ENCODE results near the gene MAPT. TPM values are rescaled to one million over a fixed set of nuclear protein-coding genes. Genes with fewer than 3 reads are reported as not detected.

MAPT gene
- total RNA-seq, 1 donor from 2014 or later, result 0.28 TPM

- no peak overlapping the region for H3K27ac Mint-ChIP-seq (ENCODE audit: unreplicated experiment)
- peaks cover 12% of the 10 kb centered on the region for H3K27me3 Mint-ChIP-seq (ENCODE audit: unreplicated experiment)
- no peak for TF ChIP-seq CTCF (IDR thresholded peaks at IDR 0.05; ENCODE audit: unreplicated experiment)
- DNase-seq (ENCODE audit: low spot score), result no peak
- H3K4me1 Mint-ChIP-seq (ENCODE audit: unreplicated experiment), result no peaks in the 10 kb centered on the region
- no peak overlapping the region for H3K4me3 Mint-ChIP-seq (ENCODE audit: unreplicated experiment)
- no peaks in the 10 kb centered on the region for H3K36me3 Mint-ChIP-seq (ENCODE audit: low read depth, unreplicated experiment)
- no peaks in the 10 kb centered on the region for H3K9me3 Mint-ChIP-seq (ENCODE audit: unreplicated experiment)
Observed at GRCh38 chr17:45846646-45847045, 47.7 kb upstream of the MAPT start.

DNA sequence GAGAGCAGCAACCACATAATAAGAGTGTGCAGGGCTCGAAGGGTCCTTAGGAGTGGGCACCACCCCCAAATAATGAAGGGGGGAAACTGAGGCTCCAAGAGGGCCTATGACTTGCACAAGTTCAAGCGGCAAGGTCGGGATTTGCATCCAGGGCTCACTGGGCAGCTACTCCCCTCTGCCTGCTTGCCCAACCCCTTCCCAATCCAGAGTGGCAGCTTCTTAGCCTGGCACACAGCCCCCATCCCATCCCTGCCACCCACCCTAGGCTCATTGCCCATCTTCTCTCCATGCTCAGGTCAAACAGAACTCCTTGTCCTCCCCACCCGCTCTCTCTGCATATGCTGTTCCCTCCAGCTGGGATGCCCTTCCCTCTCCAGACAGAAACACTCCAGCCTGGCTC lies 47.3 kb upstream of the MAPT start:
- TF ChIP-seq CTCF (IDR thresholded peaks at IDR 0.05; ENCODE audit: unreplicated experiment), result no peak
- no peaks in the 10 kb centered on the region for H3K9me3 Mint-ChIP-seq (ENCODE audit: unreplicated experiment)
- no peak overlapping the region for H3K4me3 Mint-ChIP-seq (ENCODE audit: unreplicated experiment)
- peaks cover 13% of the 10 kb centered on the region for H3K27me3 Mint-ChIP-seq (ENCODE audit: unreplicated experiment)
- no peaks in the 10 kb centered on the region for H3K4me1 Mint-ChIP-seq (ENCODE audit: unreplicated experiment)
- no peaks in the 10 kb centered on the region for H3K36me3 Mint-ChIP-seq (ENCODE audit: low read depth, unreplicated experiment)
- no peak overlapping the region for H3K27ac Mint-ChIP-seq (ENCODE audit: unreplicated experiment)
- DNase-seq (ENCODE audit: low spot score), result no peak

DNA sequence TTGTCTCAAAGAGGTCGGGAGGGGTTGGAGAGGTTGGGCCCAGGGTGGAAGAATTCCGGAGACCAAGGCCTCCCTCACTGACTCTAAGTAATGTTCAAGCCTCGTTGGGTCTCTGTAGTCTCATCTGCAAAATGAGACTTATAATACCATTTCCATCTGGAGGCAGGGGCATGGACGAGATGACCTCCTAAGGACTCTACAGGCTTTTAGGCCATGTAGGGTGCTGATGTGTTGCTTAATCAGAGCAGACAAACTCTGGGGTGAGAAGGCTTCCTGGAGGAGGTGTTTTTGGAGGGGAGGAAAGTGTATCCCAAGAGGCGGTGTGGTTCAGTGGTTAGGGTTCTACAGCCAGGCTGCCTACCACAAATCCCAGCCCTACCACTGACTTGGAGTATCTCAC lies 46.6 kb upstream of the MAPT start:
- Mint-ChIP-seq H3K27ac (ENCODE audit: unreplicated experiment) (no peak overlapping the region), H3K4me1 (ENCODE audit: unreplicated experiment) (no peaks in the 10 kb centered on the region), H3K9me3 (ENCODE audit: unreplicated experiment) (no peaks in the 10 kb centered on the region), H3K36me3 (ENCODE audit: low read depth, unreplicated experiment) (no peaks in the 10 kb centered on the region), H3K4me3 (ENCODE audit: unreplicated experiment) (no peak overlapping the region), H3K27me3 (ENCODE audit: unreplicated experiment) (peaks cover 13% of the 10 kb centered on the region)
- DNase-seq (ENCODE audit: low spot score), result no peak
- TF ChIP-seq CTCF (IDR thresholded peaks at IDR 0.05; ENCODE audit: unreplicated experiment), result no peak

DNA sequence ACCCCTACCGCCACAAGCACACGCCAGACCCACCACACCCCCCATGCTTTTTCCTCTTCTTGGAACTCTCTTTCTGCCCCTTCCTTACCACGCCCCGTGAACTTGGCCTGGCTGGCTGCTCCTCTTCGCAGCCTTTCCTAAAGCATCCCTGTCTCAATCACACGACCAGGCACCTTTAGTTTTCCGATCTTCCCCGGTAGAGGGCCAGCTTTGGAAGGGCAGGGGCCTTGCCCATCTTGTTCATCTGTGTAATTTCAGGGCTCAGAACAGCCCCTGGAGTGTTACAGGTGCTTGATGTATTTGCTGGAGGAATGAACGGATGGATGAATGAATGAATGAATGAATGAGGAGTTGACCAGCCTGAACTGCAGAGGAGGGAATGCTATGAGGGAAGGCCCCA lies 45.9 kb upstream of the MAPT start:
- no peak for DNase-seq (ENCODE audit: low spot score)

More for the DNA sequence above, 45.9 kb upstream of the MAPT start:
- H3K27me3 Mint-ChIP-seq (ENCODE audit: unreplicated experiment), result peaks cover 13% of the 10 kb centered on the region
- no peak for TF ChIP-seq CTCF (IDR thresholded peaks at IDR 0.05; ENCODE audit: unreplicated experiment)
- H3K27ac Mint-ChIP-seq (ENCODE audit: unreplicated experiment), result no peak overlapping the region
- H3K4me1 Mint-ChIP-seq (ENCODE audit: unreplicated experiment), result no peaks in the 10 kb centered on the region
- no peaks in the 10 kb centered on the region for H3K36me3 Mint-ChIP-seq (ENCODE audit: low read depth, unreplicated experiment)
- no peak overlapping the region for H3K4me3 Mint-ChIP-seq (ENCODE audit: unreplicated experiment)
- no peaks in the 10 kb centered on the region for H3K9me3 Mint-ChIP-seq (ENCODE audit: unreplicated experiment)
